H1 (cell line): ENCODE measurements around the gene ASTN2. TPM values are rescaled to one million over a fixed set of nuclear protein-coding genes. Genes with fewer than 3 reads are reported as not detected.

ENCODE experiments used
- CTCF ChIA-PET: fragments of 300-600 bp; sonication (Branson Sonifier 250); formaldehyde crosslinking; loops from one replicate; lab custom pipeline; 2021; ENCODE audit not compliant: partially characterized antibody; lab: Charles Lee
- POLR2A ChIA-PET: fragments of 300-600 bp; sonication (Branson Sonifier 250); formaldehyde crosslinking; loops from one replicate; lab custom pipeline; 2021; ENCODE audit warnings: inconsistent platforms; ENCODE audit not compliant: partially characterized antibody; lab: Charles Lee
- DNase-seq, 2 experiments: peaks; one replicate each; pipeline versions ENCODE4 v3.0.0 to v3.0.0-alpha.2; 2010 to 2022; ENCODE audit warnings: low spot score in 2 of 2, low read depth in 1 of 2, mixed read lengths in 1 of 2
- FAIRE-seq: peaks from 2 replicates; lab custom pipeline; 2011; peaks lifted over from hg19 to GRCh38; lab: Jason Lieb, UNC
- H2AFZ ChIP-seq: 2 replicates; pipeline ENCODE4 v1.8.1; 2012; ENCODE audit warnings: low read length, inconsistent platforms
- H2AK5ac ChIP-seq: 2 replicates; pipeline ENCODE4 v1.6.1; 2013; ENCODE audit warnings: low read depth, low read length
- H2BK120ac ChIP-seq: replicated peaks from 2 replicates; pipeline ENCODE3; 2013; ENCODE audit warnings: low read depth, low read length, inconsistent platforms
- H2BK12ac ChIP-seq: 2 replicates; pipeline ENCODE4 v1.6.1; 2013; ENCODE audit warnings: low read depth, low read length
- H2BK15ac ChIP-seq: 2 replicates; pipeline ENCODE4 v1.6.1; 2013; ENCODE audit warnings: low read length
- H2BK20ac ChIP-seq: 2 replicates; pipeline ENCODE4 v1.6.1; 2013; ENCODE audit warnings: low read length
- H2BK5ac ChIP-seq: 2 replicates; pipeline ENCODE4 v1.6.1; 2013; ENCODE audit warnings: low read depth, low read length
- H3K14ac ChIP-seq: 2 replicates; pipeline ENCODE4 v1.6.1; 2013; ENCODE audit warnings: inconsistent platforms; ENCODE audit not compliant: insufficient read length
- H3K18ac ChIP-seq: 2 replicates; pipeline ENCODE4 v1.6.1; 2013; ENCODE audit warnings: low read length; ENCODE audit errors: extremely low read depth
- H3K23ac ChIP-seq: 2 replicates; pipeline ENCODE4 v1.6.1; 2013; ENCODE audit warnings: inconsistent platforms; ENCODE audit not compliant: insufficient read length
- H3K23me2 ChIP-seq: 2 replicates; pipeline ENCODE4 v1.6.1; 2013; ENCODE audit warnings: low read depth, low read length
- H3K27ac ChIP-seq: 2 replicates; pipeline ENCODE4 v1.6.1; 2011; ENCODE audit warnings: low read depth, low read length, inconsistent platforms
- H3K27me3 ChIP-seq, 4 experiments: replicated peaks in 1 of 4; 1 replicate in 1 of 4; 2 replicates in 3 of 4; pipeline versions ENCODE4 v1.6.1 to v1.8.1; 2011 to 2013; ENCODE audit warnings: low read length in 3 of 4, mild to moderate bottlenecking in 3 of 4, inconsistent platforms in 2 of 4, mixed read lengths in 2 of 4, moderate library complexity in 1 of 4; ENCODE audit not compliant: control insufficient read depth in 3 of 4, insufficient read depth in 3 of 4; ENCODE audit errors: extremely low read depth in 1 of 4
- H3K36me3 ChIP-seq, 4 experiments: 2 replicates each; pipeline versions ENCODE4 v1.6.1 to v1.8.1; 2011 to 2013; ENCODE audit warnings: mild to moderate bottlenecking in 4 of 4, low read length in 3 of 4, moderate library complexity in 2 of 4, control low read depth in 1 of 4, inconsistent platforms in 1 of 4; ENCODE audit not compliant: insufficient read depth in 4 of 4, control insufficient read depth in 2 of 4
- H3K4ac ChIP-seq: replicated peaks from 2 replicates; pipeline ENCODE3; 2013; ENCODE audit warnings: low read length, low read depth, mixed read lengths, inconsistent platforms; ENCODE audit not compliant: insufficient read length
- H3K4me1 ChIP-seq, 4 experiments: replicated peaks in 1 of 4; 1 replicate in 1 of 4; 2 replicates in 3 of 4; pipeline versions ENCODE4 v1.6.1 to v1.8.1; 2011 to 2013; ENCODE audit warnings: low read length in 3 of 4, inconsistent platforms in 2 of 4, mixed read lengths in 1 of 4; ENCODE audit not compliant: insufficient read depth in 4 of 4, control insufficient read depth in 3 of 4
- H3K4me2 ChIP-seq, 2 experiments: 2 replicates each; pipeline versions ENCODE4 v1.6.1 to v1.8.1; 2011 to 2013; ENCODE audit warnings: low read depth in 2 of 2, low read length in 2 of 2, control low read depth in 1 of 2, inconsistent platforms in 1 of 2, mild to moderate bottlenecking in 1 of 2; ENCODE audit not compliant: insufficient read depth in 1 of 2
- H3K4me3 ChIP-seq, 4 experiments: fragments of 200-600, 300-600 bp in 1 of 4; sonication (generic), shearing (Covaris generic), sonication (Bioruptor Twin) in 1 of 4; 2 replicates each; pipeline versions ENCODE4 v1.5.1 to v1.8.1; 2011 to 2016; ENCODE audit warnings: low read length in 4 of 4, low read depth in 3 of 4, control low read depth in 2 of 4, inconsistent platforms in 2 of 4, mild to moderate bottlenecking in 2 of 4, mixed read lengths in 1 of 4, moderate library complexity in 1 of 4; ENCODE audit not compliant: insufficient read depth in 2 of 4; ENCODE audit errors: extremely low read depth in 1 of 4
- H3K56ac ChIP-seq: replicated peaks from 2 replicates; pipeline ENCODE3; 2013; ENCODE audit warnings: low read depth, mild to moderate bottlenecking, mixed read lengths, low read length, inconsistent platforms; ENCODE audit not compliant: insufficient read length
- H3K79me1 ChIP-seq: 2 replicates; pipeline ENCODE4 v1.6.1; 2013; ENCODE audit warnings: low read depth, low read length, control low read depth
- H3K79me2 ChIP-seq, 2 experiments: 2 replicates each; pipeline versions ENCODE4 v1.6.1 to v1.8.1; 2012 to 2013; ENCODE audit warnings: low read length in 2 of 2, mild to moderate bottlenecking in 2 of 2, inconsistent platforms in 1 of 2; ENCODE audit not compliant: insufficient read depth in 2 of 2, control insufficient read depth in 1 of 2
- H3K9ac ChIP-seq, 4 experiments: replicated peaks in 1 of 4; 1 replicate in 1 of 4; 2 replicates in 3 of 4; pipeline versions ENCODE4 v1.6.1 to v1.8.1; 2011 to 2013; ENCODE audit warnings: low read depth in 3 of 4, low read length in 3 of 4, control low read depth in 2 of 4, mild to moderate bottlenecking in 2 of 4, moderate library complexity in 2 of 4, inconsistent platforms in 1 of 4; ENCODE audit errors: extremely low read depth in 1 of 4
- H3K9me3 ChIP-seq, 2 experiments: 2 replicates each; pipeline versions ENCODE4 v1.6.1 to v1.8.1; 2012 to 2013; ENCODE audit warnings: mild to moderate bottlenecking in 2 of 2, moderate library complexity in 2 of 2, control low read depth in 1 of 2, inconsistent platforms in 1 of 2, low read depth in 1 of 2, low read length in 1 of 2, mixed read lengths in 1 of 2; ENCODE audit not compliant: insufficient read depth in 2 of 2
- H4K20me1 ChIP-seq, 2 experiments: replicated peaks in 1 of 2; 2 replicates each; pipeline versions ENCODE3 to v1.8.1; 2011 to 2013; ENCODE audit warnings: inconsistent platforms in 2 of 2, low read length in 2 of 2, mild to moderate bottlenecking in 1 of 2; ENCODE audit not compliant: insufficient read depth in 2 of 2, control insufficient read depth in 1 of 2
- H4K5ac ChIP-seq: 2 replicates; pipeline ENCODE4 v1.6.1; 2013; ENCODE audit warnings: low read length, low read depth, mixed read lengths, inconsistent platforms; ENCODE audit not compliant: insufficient read length
- H4K8ac ChIP-seq: 2 replicates; pipeline ENCODE4 v1.8.0; 2013; ENCODE audit warnings: mild to moderate bottlenecking, moderate library complexity, low read length, inconsistent platforms; ENCODE audit not compliant: insufficient read depth; ENCODE audit errors: extremely low read depth
- H4K91ac ChIP-seq: replicated peaks from 2 replicates; pipeline ENCODE3; 2013; ENCODE audit warnings: low read length, mixed read lengths, inconsistent platforms; ENCODE audit not compliant: insufficient read length
- ATF2 ChIP-seq: IDR thresholded peaks from 2 replicates; pipeline ENCODE4 v1.6.1; 2012; ENCODE audit warnings: low read length, inconsistent platforms
- ATF3 ChIP-seq: IDR thresholded peaks from 2 replicates; pipeline ENCODE4 v1.6.1; 2011; ENCODE audit warnings: low read depth, mild to moderate bottlenecking, low read length; ENCODE audit not compliant: insufficient read depth
- GABPA ChIP-seq: IDR thresholded peaks from 2 replicates; pipeline ENCODE4 v1.6.1; 2011; ENCODE audit warnings: mild to moderate bottlenecking, low read length, moderate library complexity, borderline replicate concordance; ENCODE audit not compliant: insufficient read depth
- JUN ChIP-seq: IDR thresholded peaks from 2 replicates; pipeline ENCODE4 v1.6.1; 2011; ENCODE audit warnings: low read depth, mild to moderate bottlenecking, improper control_type of control experiment, low read length
- POLR2AphosphoS5 ChIP-seq: IDR thresholded peaks from 2 replicates; pipeline ENCODE4 v1.6.1; 2011; ENCODE audit warnings: low read depth, low read length
- POU5F1 ChIP-seq: IDR thresholded peaks from 2 replicates; pipeline ENCODE4 v1.6.1; 2011; ENCODE audit warnings: low read depth, mild to moderate bottlenecking, low read length, moderate library complexity
- RFX5 ChIP-seq: IDR thresholded peaks from 2 replicates; pipeline ENCODE4 v1.6.1; 2011; ENCODE audit warnings: low read depth, low read length, improper control_type of control experiment, borderline replicate concordance
- TAF7 ChIP-seq: optimal IDR thresholded peaks from 2 replicates; pipeline ENCODE3; 2011; ENCODE audit warnings: low read depth, mild to moderate bottlenecking, inconsistent platforms, low read length, moderate library complexity, borderline replicate concordance
- YY1 ChIP-seq: IDR thresholded peaks from 2 replicates; pipeline ENCODE4 v1.6.1; 2011; ENCODE audit warnings: low read depth, mild to moderate bottlenecking, low read length
- WGBS, 2 experiments: shearing (Covaris generic) in 1 of 2; methylation state at CpG; one replicate each; pipeline versions ENCODE4 v1.1.6 to v1.1.7; 2013 to 2015; ENCODE audit warnings: low lambda C conversion rate in 2 of 2, mixed read lengths in 2 of 2, inconsistent platforms in 1 of 2, low coverage in 1 of 2, missing lambda C conversion rate in 1 of 2; ENCODE audit not compliant: insufficient replicate concordance in 2 of 2, insufficient coverage in 1 of 2, insufficient read length in 1 of 2; ENCODE audit errors: extremely low coverage in 1 of 2, missing lambda C conversion rate in 1 of 2; 5-methylcytosine and 5-hydroxymethylcytosine counted together
- polyA plus RNA-seq, 7 experiments: library from polyadenylated mRNA; depleted of rRNA in 3 of 7; stranded (reverse) in 5 of 7; unstranded in 2 of 7; fragments of >200 nt in 5 of 7; fragments of 200-250 nt in 2 of 7; gene quantifications; 1 replicate in 5 of 7; 2 replicates in 1 of 7; 4 replicates in 1 of 7; pipeline versions ENCODE4 v1.2.1 to v1.2.3, GENCODE V29; 2011 to 2013; ENCODE audit warnings: missing spikeins in 2 of 7, mixed read lengths in 2 of 7
- total RNA-seq: library from RNA; stranded (reverse); fragmentation: NEBNext Ultra II Directional; extraction: Animal tissue kit (Norgen Biotek cat#: 25700); gene quantifications from 2 replicates; pipeline ENCODE4 v1.2.1, GENCODE V29; 2021

Gene ASTN2
- total and polyA plus RNA-seq, 2 of the 8 experiments (the other 6 are each of a cell fraction or from before 2014, with no cell fraction given), result 8.2 to 13.7 TPM

- H2BK20ac ChIP-seq, result no peak overlapping the region
- H3K9me3 ChIP-seq, result no peaks in the 10 kb centered on the region
- WGBS, 2 experiments, result 89% methylated on average over 2 of the region's 2 CpGs; no CpG with 5 or more reads in 1 of the 2 experiments
- H3K27ac ChIP-seq, result no peak overlapping the region
- H3K14ac ChIP-seq, result no peak overlapping the region
- H2BK120ac ChIP-seq, result no peak overlapping the region
- H3K9ac ChIP-seq, result no peak overlapping the region
- FAIRE-seq, result no peak
- no peaks in the 10 kb centered on the region for H3K79me2 ChIP-seq
- no peaks in the 10 kb centered on the region for H4K20me1 ChIP-seq
- no peak overlapping the region for H4K91ac ChIP-seq
- no peak overlapping the region for H3K18ac ChIP-seq
- no peaks in the 10 kb centered on the region for H3K79me1 ChIP-seq
- H3K4me2 ChIP-seq, result no peak overlapping the region
- no peak overlapping the region for H3K56ac ChIP-seq
- H3K4ac ChIP-seq, result no peak overlapping the region
- H4K8ac ChIP-seq, result no peak overlapping the region
- H3K23me2 ChIP-seq, result no peaks in the 10 kb centered on the region
- H3K27me3 ChIP-seq, result no peaks in the 10 kb centered on the region
- no peak overlapping the region for H3K23ac ChIP-seq
- no peak overlapping the region for H3K4me3 ChIP-seq
- no peak overlapping the region for H2AFZ ChIP-seq
- no peak overlapping the region for H2BK12ac ChIP-seq
- no peak overlapping the region for H4K5ac ChIP-seq
- ChIA-PET CTCF (interaction anchor here (0.7 to 1.8 kb wide), 6 partner anchors 10 to 286 kb away, joined by 3 to 6 read pairs (median 3); no protein-coding TSS in a partner anchor), POLR2A (no interaction called here)
- H2BK15ac ChIP-seq, result no peak overlapping the region
- H2AK5ac ChIP-seq, result no peak overlapping the region
- DNase-seq, result no peak
- H3K4me1 ChIP-seq, result no peaks in the 10 kb centered on the region
- no peak overlapping the region for H2BK5ac ChIP-seq
- no peaks in the 10 kb centered on the region for H3K36me3 ChIP-seq
- TF ChIP-seq ATF3, result no peak
- TF ChIP-seq YY1, result no peak
- no peak for TF ChIP-seq JUN
- TF ChIP-seq POU5F1, result no peak
- TF ChIP-seq POLR2AphosphoS5, result no peak
- no peak for TF ChIP-seq RFX5
- TF ChIP-seq ATF2, result no peak
- no peak for TF ChIP-seq TAF7
- no peak for TF ChIP-seq GABPA
These were observed 288.0 kb downstream of the ASTN2 start for GRCh38 chr9:117126871-117127270.
